NB4 (cell line): Measurements from ENCODE around the gene KRI1.
"Not testable (repeated sequence)": the region's sequence is repeated elsewhere in the genome, so short reads cannot be mapped to it uniquely, and the experiment has no call there.

ENCODE experiments used
- MAX ChIP-seq: IDR thresholded peaks from 2 replicates; pipeline ENCODE4 v1.6.1; 2011; ENCODE audit warnings: low read depth, low read length
- MYC ChIP-seq: IDR thresholded peaks from 2 replicates; pipeline ENCODE4 v1.6.1; 2011; ENCODE audit warnings: low read depth, low read length
- POLR2A ChIP-seq: IDR thresholded peaks from 2 replicates; pipeline ENCODE4 v1.6.1; 2011; ENCODE audit warnings: mild to moderate bottlenecking; ENCODE audit not compliant: insufficient read length; ENCODE audit errors: extremely low read depth
- TF ChIP-seq, protein P1 (sequence below): IDR thresholded peaks from one replicate; pipeline ENCODE4 v1.5.1; 2012; ENCODE audit warnings: low read depth, low read length

- TF ChIP-seq POLR2A, MAX, MYC: not testable (repeated sequence)
- TF ChIP-seq, protein P1, sequence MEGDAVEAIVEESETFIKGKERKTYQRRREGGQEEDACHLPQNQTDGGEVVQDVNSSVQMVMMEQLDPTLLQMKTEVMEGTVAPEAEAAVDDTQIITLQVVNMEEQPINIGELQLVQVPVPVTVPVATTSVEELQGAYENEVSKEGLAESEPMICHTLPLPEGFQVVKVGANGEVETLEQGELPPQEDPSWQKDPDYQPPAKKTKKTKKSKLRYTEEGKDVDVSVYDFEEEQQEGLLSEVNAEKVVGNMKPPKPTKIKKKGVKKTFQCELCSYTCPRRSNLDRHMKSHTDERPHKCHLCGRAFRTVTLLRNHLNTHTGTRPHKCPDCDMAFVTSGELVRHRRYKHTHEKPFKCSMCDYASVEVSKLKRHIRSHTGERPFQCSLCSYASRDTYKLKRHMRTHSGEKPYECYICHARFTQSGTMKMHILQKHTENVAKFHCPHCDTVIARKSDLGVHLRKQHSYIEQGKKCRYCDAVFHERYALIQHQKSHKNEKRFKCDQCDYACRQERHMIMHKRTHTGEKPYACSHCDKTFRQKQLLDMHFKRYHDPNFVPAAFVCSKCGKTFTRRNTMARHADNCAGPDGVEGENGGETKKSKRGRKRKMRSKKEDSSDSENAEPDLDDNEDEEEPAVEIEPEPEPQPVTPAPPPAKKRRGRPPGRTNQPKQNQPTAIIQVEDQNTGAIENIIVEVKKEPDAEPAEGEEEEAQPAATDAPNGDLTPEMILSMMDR = not testable (repeated sequence)
Measured at GRCh38 chr19:10526887-10527286, 38.9 kb downstream of the KRI1 start.
